SH-SY5Y (cell line): ENCODE results near the gene MYO7B.

Source experiments
- GATA2 ChIP-seq: IDR thresholded peaks from 2 replicates; pipeline ENCODE4 v1.6.1; 2011; ENCODE audit warnings: mild to moderate bottlenecking, low read depth, low read length
- GATA3 ChIP-seq: IDR thresholded peaks from 2 replicates; pipeline ENCODE4 v1.6.1; 2011; ENCODE audit warnings: low read depth, mild to moderate bottlenecking, low read length, moderate library complexity

Gene MYO7B

DNA sequence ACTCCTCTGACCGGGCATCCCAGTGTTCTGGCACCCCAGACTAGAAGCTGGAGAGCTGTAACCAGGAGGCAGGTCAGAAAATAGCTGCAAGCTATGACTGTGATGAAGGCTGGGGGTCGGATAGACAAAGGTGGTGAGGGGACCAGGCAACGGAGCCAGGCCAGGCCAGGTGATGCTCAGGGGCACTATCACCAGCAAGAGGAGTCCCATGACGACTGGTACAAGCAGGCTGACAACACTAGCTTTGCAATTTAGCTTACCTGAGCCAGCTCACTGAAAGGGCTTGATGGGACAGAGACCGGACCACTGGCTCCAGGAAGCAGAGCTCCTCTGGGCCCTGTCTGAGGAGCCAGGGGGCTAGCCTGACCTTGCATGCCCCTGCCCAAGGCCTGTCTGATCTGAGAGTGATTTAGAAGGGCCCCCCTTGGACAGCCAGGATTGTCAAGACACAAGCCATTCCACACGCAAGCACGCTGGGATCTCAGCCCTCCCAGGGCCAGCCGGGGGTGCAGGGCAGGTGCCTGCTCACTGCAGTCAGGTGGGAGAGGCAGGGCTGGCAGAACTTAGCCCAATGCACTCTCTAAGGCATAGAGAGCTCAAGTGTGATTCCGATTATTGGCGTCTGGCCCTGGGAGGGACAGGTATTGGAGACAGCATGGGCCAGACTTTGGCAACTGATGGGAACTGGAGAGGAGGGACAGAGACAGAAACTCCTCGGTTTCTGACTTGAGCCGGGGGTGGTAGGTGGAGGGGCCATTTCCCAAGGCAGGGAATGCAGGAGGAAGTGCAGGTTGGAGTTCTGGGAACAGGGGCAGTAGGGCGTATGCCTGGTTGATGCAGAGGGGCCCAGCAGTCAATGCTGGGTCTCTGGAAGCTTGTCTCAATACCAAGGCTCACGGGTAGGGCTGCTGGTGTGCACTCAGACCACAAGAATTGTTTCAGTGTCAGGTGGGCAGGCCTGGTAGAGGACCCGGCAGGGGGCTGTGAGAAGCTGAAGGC, 47.7 kb downstream of the MYO7B start:
- no peak for TF ChIP-seq GATA3
- TF ChIP-seq GATA2: no peak

- no peak for TF ChIP-seq GATA2
These were observed 48.6 kb downstream of the MYO7B start for GRCh38 chr2:127584047-127584446.

- no peak for TF ChIP-seq GATA3
- TF ChIP-seq GATA2: no peak
These were observed 49.1 kb downstream of the MYO7B start for GRCh38 chr2:127584516-127585033.

DNA sequence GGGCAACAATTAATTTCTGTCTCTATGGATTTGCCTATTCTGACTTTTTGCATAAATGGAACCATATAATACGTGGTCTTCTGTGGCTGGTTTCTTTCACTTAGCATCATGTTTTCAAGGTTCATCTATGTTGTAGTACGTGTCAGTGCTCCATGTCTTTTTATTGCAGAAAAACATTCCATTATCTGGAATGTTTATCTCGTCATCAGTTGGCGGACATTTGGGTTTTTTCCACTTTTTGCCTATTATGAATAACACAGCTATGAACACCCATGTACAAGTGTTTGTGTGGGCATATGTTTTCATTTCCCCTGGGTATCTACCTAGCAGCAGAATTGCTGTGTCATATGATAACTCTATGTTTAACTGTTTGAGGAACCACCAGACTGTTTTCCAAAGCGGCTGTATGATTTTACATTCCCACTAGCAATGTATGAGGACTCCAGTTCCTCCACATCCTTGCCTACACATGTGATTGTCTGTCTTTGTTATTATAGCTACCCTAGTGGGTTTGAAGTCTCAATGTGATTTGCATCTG, 49.9 kb downstream of the MYO7B start:
- no peak for TF ChIP-seq GATA2
- TF ChIP-seq GATA3: no peak

GRCh38 chr2:127586136-127586535, 50.7 kb downstream of the MYO7B start:
- TF ChIP-seq GATA3 (no peak), GATA2 (no peak)

DNA sequence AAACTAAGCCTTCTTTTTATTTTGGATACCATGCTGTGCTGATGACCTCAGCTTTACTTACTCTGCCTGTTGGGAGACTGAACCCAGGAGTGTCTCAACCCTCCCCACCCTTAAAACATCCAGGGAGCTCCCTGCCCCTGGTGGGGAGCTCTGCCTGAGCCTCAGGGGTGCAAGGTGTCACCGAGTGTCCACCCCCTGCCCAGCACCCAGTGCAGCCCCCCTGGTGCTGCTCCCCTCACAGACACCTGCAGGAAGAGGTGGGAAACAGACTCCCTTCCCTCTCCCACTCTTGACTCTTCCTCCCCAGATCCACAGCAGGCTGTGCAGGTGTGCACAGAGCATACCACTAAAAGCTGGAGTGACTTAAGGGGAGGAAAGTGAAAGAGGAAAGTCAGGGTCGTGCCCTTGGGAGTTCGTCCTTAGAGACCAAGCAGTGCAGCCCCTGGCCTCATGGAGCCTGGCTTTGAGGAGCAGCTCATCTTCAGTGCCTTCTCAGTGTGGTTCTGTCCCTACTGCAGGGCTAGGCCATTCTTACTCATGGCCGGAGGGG, 51.3 kb downstream of the MYO7B start:
- no peak for TF ChIP-seq GATA3
- TF ChIP-seq GATA2: no peak

DNA sequence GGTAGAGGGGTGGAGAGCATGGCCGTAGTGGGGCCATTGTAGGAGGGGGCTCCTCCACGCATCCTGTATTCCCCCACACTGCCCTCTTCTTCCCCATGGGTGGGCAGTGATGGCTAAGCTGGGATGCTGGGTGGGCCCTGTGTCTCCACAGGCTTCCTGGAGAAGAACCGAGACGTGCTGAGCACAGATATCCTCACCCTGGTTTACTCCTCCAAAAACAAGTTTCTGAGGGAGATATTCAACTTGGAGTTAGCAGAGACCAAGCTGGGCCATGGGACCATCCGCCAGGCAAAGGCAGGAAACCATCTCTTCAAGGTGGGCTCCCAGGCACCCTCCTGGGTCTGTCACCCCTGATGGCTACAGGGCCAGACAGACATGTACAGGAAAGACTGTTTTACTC, 52.8 kb downstream of the MYO7B start:
- no peak for TF ChIP-seq GATA2
- no peak for TF ChIP-seq GATA3

DNA sequence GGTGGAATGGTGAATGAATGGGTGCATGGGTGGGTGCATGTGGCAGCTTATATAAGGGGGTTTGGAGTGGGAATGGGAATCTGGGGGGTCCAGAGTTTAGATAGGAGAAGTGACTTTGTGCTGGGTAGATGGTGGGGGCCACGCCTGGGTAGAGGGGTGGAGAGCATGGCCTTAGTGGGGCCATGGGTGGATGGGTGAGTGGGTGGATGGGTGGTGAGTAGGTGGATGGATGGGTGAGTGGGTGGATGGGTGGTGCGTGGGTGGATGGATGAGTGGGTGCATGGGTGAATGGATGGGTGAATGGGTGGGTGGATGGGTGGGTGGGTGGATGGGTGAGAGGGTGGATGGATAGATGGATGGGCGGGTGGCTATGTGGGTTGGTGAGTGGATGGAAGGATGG, 53.9 kb downstream of the MYO7B start:
- TF ChIP-seq GATA3 (no peak), GATA2 (no peak)

DNA sequence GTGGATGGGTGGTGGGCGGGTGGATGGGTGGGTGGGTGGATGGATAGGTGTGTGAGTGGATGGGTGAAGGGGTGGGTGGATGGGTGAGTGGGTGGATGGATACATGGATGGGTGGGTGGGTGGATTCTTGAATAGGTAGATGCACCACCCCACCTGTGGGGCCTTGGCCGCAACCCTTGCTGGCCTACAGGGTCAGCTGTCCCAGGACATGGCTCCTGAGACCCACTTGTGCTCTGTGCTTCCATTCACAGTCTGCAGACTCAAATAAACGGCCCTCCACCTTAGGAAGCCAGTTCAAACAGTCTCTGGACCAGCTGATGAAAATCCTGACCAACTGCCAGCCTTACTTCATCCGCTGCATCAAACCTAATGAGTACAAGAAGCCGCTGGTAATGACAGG, 54.4 kb downstream of the MYO7B start:
- TF ChIP-seq GATA2: no peak
- no peak for TF ChIP-seq GATA3

DNA sequence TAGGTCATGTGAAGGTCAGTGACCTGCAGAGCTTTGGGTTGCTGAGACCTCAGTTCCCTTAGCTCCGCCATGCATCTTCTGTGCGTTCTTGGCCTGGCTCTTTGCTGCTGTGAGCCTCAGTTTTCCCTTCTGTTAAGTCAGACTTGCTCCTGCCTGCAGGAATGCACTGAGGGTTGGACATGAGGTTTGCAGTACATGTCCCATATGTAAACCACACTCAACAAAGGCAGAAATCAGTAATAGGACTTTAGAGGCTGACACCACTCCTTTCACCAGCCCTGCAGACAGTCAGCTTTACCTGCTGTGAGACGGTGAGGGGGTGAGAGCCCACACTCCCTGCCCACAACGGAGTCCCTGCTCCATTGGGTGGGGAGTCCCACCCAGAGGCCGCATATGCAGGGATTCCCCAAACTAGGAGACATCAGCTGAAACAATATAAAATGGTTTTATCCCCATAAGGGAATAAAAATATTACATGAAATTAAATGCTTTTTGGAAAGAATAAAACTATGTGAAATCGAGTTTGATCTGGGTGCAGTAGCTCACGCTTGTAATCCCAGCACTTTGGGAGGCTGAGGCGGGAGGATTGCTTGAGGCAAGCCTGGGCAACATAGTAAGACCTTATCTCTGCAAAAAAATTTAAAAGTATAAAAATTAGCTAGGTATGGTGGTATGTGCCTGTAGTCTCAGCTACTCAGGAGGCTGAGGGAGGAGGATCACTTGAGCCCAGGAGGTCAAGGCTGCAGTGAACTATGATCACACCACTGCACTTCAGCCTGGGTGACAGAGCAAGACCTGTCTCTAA, 55.1 kb downstream of the MYO7B start:
- TF ChIP-seq GATA2 (no peak), GATA3 (no peak)

GRCh38 chr2:127591221-127591923, 55.9 kb downstream of the MYO7B start:
- TF ChIP-seq GATA2 (no peak), GATA3 (no peak)

GRCh38 chr2:127592761-127593227, 57.3 kb downstream of the MYO7B start:
- TF ChIP-seq GATA2: no peak

DNA sequence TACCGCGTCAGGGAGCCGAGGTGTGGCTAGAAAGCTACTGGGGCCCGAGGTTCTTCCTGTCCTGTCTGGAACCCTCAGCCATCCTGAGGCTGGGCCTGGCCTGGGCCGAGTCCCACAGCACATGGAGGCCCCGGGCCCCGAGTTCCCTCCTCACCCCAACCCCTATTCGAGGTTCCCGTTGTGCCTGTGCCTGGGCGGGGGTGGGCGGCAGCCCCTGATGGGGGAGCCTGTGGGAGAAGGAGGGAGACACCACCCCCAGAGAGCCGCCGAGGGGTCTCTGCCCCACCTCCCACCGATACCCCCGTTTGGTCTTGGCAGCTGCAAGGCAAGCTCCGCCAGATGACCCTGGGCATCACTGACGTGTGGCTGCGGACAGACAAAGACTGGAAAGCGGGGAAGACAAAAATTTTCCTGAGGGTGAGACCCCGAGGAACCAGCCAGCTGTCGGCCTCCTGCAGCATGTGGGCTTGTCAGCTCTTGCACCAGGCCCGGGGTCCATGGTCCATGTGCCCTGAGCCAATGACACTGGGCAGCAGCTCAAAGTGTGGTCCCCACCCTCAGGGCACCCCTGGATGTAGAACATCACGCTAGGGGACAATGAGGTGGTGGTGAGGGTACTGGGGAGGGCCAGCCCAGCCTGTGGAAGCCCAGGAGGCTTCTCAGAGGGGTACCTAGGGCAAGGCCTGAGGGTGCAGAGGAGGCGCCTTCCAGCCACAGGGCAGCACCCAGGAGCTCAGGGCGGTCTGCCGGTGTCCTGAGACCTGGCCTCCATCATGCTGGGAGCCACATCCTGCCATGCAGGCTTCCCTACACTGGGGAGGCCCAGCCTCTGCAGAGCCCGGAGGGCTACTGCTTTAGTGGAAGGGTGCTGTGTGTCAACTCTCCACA, 58.0 kb downstream of the MYO7B start:
- TF ChIP-seq GATA3: no peak
- no peak for TF ChIP-seq GATA2
